Stomach (tissue), 9 donors: ENCODE data around the gene NMT1. TPM values are rescaled to one million over a fixed set of nuclear protein-coding genes. Genes with fewer than 3 reads are reported as not detected.

Source experiments
- DNase-seq, 2 donors: peaks; one replicate each; pipeline versions ENCODE4 v3.0.0 to v3.0.0-alpha.2; 2013 to 2019
- H3K27ac ChIP-seq, 5 donors: fragments of 200-600 bp in 4 of 5; sonication (generic) in 4 of 5; one replicate each; pipeline ENCODE4 v1.5.1; 2013 to 2019; ENCODE audit warnings: mild to moderate bottlenecking in 1 of 5, moderate library complexity in 1 of 5
- H3K27me3 ChIP-seq, 3 donors: fragments of 200-600 bp; sonication (generic); one replicate each; pipeline ENCODE4 v1.5.1; 2017 to 2019; ENCODE audit warnings: mixed run types in 1 of 3
- H3K36me3 ChIP-seq, 4 donors: fragments of 200-600 bp; sonication (generic); 1 replicate in 3 of 4; 2 replicates in 1 of 4; pipeline ENCODE4 v1.5.1; 2016 to 2019
- H3K4me1 ChIP-seq, 4 donors: fragments of 200-600 bp; sonication (generic); one replicate each; pipeline ENCODE4 v1.5.1; 2016 to 2019
- H3K4me3 ChIP-seq, 4 donors: fragments of 200-600 bp; sonication (generic) in 3 of 4; one replicate each; pipeline ENCODE4 v1.5.1; 2016 to 2019; ENCODE audit warnings: mild to moderate bottlenecking in 1 of 4
- H3K9me3 ChIP-seq, 4 donors: fragments of 200-600 bp; sonication (generic); one replicate each; pipeline ENCODE4 v1.5.1; 2016 to 2019
- CTCF ChIP-seq, 7 experiments: fragments of 450-650 bp in 4 of 7; fragments of 200-600 bp in 3 of 7; sonication (generic) in 3 of 7; IDR thresholded peaks; one replicate each; pipeline ENCODE4 v1.5.1; 2016 to 2019; ENCODE audit warnings: antibody characterized with exemption in 7 of 7, control low read depth in 2 of 7, mild to moderate bottlenecking in 1 of 7
- EP300 ChIP-seq: sonication (generic); formaldehyde crosslinking; IDR thresholded peaks from one replicate; pipeline ENCODE4 v1.6.1; 2017; ENCODE audit warnings: antibody characterized with exemption
- POLR2A ChIP-seq, 4 donors: fragments of 450-650 bp; IDR thresholded peaks; one replicate each; pipeline ENCODE4 v1.6.1; 2016; ENCODE audit warnings: antibody characterized with exemption in 4 of 4, control low read depth in 2 of 4, mild to moderate bottlenecking in 1 of 4, moderate library complexity in 1 of 4
- POLR2AphosphoS5 ChIP-seq, 3 donors: sonication (generic); formaldehyde crosslinking; IDR thresholded peaks; one replicate each; pipeline ENCODE4 v1.6.1; 2016; ENCODE audit warnings: antibody characterized with exemption in 3 of 3
- WGBS, 5 donors: extraction: QIAGEN DNeasy Blood & Tissue Kit in 3 of 5; methylation state at CpG; one replicate each; pipeline versions ENCODE4 v1.1.5 to v1.1.7; 2013 to 2018; 5-methylcytosine and 5-hydroxymethylcytosine counted together
- intact Hi-C: fragments of 100-400 bp; cut with DNase I; formaldehyde crosslinking; loops from one replicate; pipeline ENCODE4 v1.15.1; 2023; ENCODE audit warnings: low total_unique reads
- polyA plus RNA-seq, 3 donors: library from polyadenylated mRNA; stranded (reverse); fragments of 200-250 nt; gene quantifications; one replicate each; pipeline ENCODE4 v1.2.3, GENCODE V29; 2013
- total RNA-seq, 5 donors: library from RNA; depleted of rRNA; stranded (reverse); fragments of >200 nt; gene quantifications; one replicate each; pipeline versions ENCODE4 v1.1.0 to v1.2.3, GENCODE V29; 2014 to 2016
- donor health status: healthy with polysubstance abuse.
- donor health status: Bipolar disorder and iron deficiency.
- donor health status: healthy.

Gene NMT1
- total and polyA plus RNA-seq, 8 donors = 23.3 to 230 (median 73.5) TPM

- Histone ChIP-seq H3K27ac (peak overlapping the region; percentile 83 to 99 (median 98)), H3K27me3 (no peaks in the 10 kb centered on the region), H3K4me3 (peak overlapping the region; percentile 88 to 94 (median 92)), H3K4me1 (peaks cover 49 to 75% (median 69%) of the 10 kb centered on the region in 4 donors), H3K36me3 (no peaks in the 10 kb centered on the region), H3K9me3 (no peaks in the 10 kb centered on the region)
- WGBS, 5 donors = 75 to 80% (median 78%) methylated on average over 17 of the region's 17 CpGs
- DNase-seq = peak in 1 of 2 donors; percentile 55
- TF ChIP-seq POLR2AphosphoS5 (IDR thresholded peaks at IDR 0.05) (no peak), POLR2A (IDR thresholded peaks at IDR 0.05) (no peak), CTCF (IDR thresholded peaks at IDR 0.05) (no peak), EP300 (no peak)
- intact Hi-C loops = no loop called here
Measured at GRCh38 chr17:45130681-45131615, 69.8 kb downstream of the NMT1 start.

GRCh38 chr17:45131616-45132319, 70.7 kb downstream of the NMT1 start:
- H3K27ac ChIP-seq = peak overlapping the region; percentile 83 to 99 (median 98)
- peak; percentile 48 to 79 for DNase-seq
- H3K27me3 ChIP-seq = no peaks in the 10 kb centered on the region
- peaks cover 57 to 81% (median 72%) of the 10 kb centered on the region in 4 donors for H3K4me1 ChIP-seq
- intact Hi-C loops = no loop called here
- no peaks in the 10 kb centered on the region for H3K36me3 ChIP-seq
- peak overlapping the region; percentile 88 to 94 (median 92) for H3K4me3 ChIP-seq
- no peaks in the 10 kb centered on the region for H3K9me3 ChIP-seq
- TF ChIP-seq CTCF (IDR thresholded peaks at IDR 0.05) (peak in 5 of 7 experiments; percentile 54 to 91 (median 73)), EP300 (no peak), POLR2AphosphoS5 (IDR thresholded peaks at IDR 0.05) (no peak), POLR2A (IDR thresholded peaks at IDR 0.05) (no peak)
- WGBS, 5 donors = 0 to 7% (median 6%) methylated on average over 18 to 46 of the region's 46 CpGs

- peaks cover 59 to 81% (median 72%) of the 10 kb centered on the region in 4 donors for H3K4me1 ChIP-seq
- intact Hi-C loops = no loop called here
- H3K36me3 ChIP-seq = no peaks in the 10 kb centered on the region
- peak within 1 kb of the TSS; percentile 95 to 99 (median 98) for H3K27ac ChIP-seq
- peak within 1 kb of the TSS; percentile 88 to 94 (median 92) for H3K4me3 ChIP-seq
- H3K9me3 ChIP-seq = no peaks in the 10 kb centered on the region
- no peaks in the 10 kb centered on the region for H3K27me3 ChIP-seq
- TF ChIP-seq POLR2A (IDR thresholded peaks at IDR 0.05) = no peak
- TF ChIP-seq POLR2AphosphoS5 (IDR thresholded peaks at IDR 0.05) = no peak
- no peak for TF ChIP-seq CTCF (IDR thresholded peaks at IDR 0.05)
- TF ChIP-seq EP300 = no peak
- DNase-seq = no peak
- WGBS, 5 donors = 0 to 1% (median 0%) methylated on average over 7 to 36 of the region's 36 CpGs; no CpG with 5 or more reads in 1 of the 5 donors
Measured at GRCh38 chr17:45132320-45132571, 71.1 kb downstream of the NMT1 start, which contains the start of gene PLCD3. Gene PLCD3 (minus strand): TSS chr17:45132515. CDS start chr17:45132410, 105 bp downstream.
